CD14-positive monocyte (primary cell): Measurements from ENCODE around the gene SERPINA9. TPM values are rescaled to one million over a fixed set of nuclear protein-coding genes. Genes with fewer than 3 reads are reported as not detected.

Experiments used
- DNase-seq, 3 donors: peaks; one replicate each; pipeline ENCODE4 v3.0.0-alpha.2; 2011 to 2022
- H2AFZ ChIP-seq: 2 replicates; pipeline ENCODE4 v1.6.0; 2012; ENCODE audit warnings: mild to moderate bottlenecking, low read depth, low read length, inconsistent platforms; ENCODE audit not compliant: insufficient read depth, poor library complexity, severe bottlenecking
- H3K27ac ChIP-seq, 2 donors: 1 replicate in 1 of 2; 2 replicates in 1 of 2; pipeline ENCODE4 v1.5.1; 2012 to 2013; ENCODE audit warnings: low read length in 2 of 2, control low read depth in 1 of 2, inconsistent platforms in 1 of 2, low read depth in 1 of 2, mild to moderate bottlenecking in 1 of 2
- H3K27me3 ChIP-seq, 2 donors: one replicate each; pipeline versions ENCODE4 v1.6.0 to v1.6.1; 2011 to 2013; ENCODE audit warnings: low read length in 2 of 2; ENCODE audit not compliant: control insufficient read depth in 2 of 2, insufficient read depth in 2 of 2
- H3K36me3 ChIP-seq, 2 donors: replicated peaks in 1 of 2; 1 replicate in 1 of 2; 2 replicates in 1 of 2; pipeline versions ENCODE4 v1.5.1 to v1.6.1; 2012 to 2013; ENCODE audit warnings: low read length in 2 of 2, control low read depth in 1 of 2, inconsistent platforms in 1 of 2, mild to moderate bottlenecking in 1 of 2; ENCODE audit not compliant: insufficient read depth in 2 of 2, control insufficient read depth in 1 of 2
- H3K4me1 ChIP-seq, 2 donors: 1 replicate in 1 of 2; 2 replicates in 1 of 2; pipeline versions ENCODE4 v1.5.1 to v1.6.1; 2012 to 2013; ENCODE audit warnings: low read length in 2 of 2, control low read depth in 1 of 2, inconsistent platforms in 1 of 2, mild to moderate bottlenecking in 1 of 2, moderate library complexity in 1 of 2; ENCODE audit not compliant: insufficient read depth in 2 of 2, control insufficient read depth in 1 of 2
- H3K4me2 ChIP-seq: replicated peaks from 2 replicates; pipeline ENCODE3; 2012; ENCODE audit warnings: low read length, moderate library complexity, mild to moderate bottlenecking; ENCODE audit not compliant: poor library complexity, severe bottlenecking; ENCODE audit errors: extremely low read depth
- H3K4me3 ChIP-seq, 3 experiments: fragments of 200-600 bp in 1 of 3; sonication (generic) in 1 of 3; replicated peaks in 1 of 3; 1 replicate in 2 of 3; 2 replicates in 1 of 3; pipeline ENCODE4 v1.5.1; 2011 to 2013; ENCODE audit warnings: low read length in 3 of 3, mild to moderate bottlenecking in 3 of 3, control low read depth in 2 of 3, low read depth in 2 of 3, inconsistent platforms in 1 of 3, moderate library complexity in 1 of 3
- H3K79me2 ChIP-seq: 2 replicates; pipeline ENCODE4 v1.6.0; 2012; ENCODE audit warnings: mild to moderate bottlenecking, control low read depth, inconsistent platforms, low read length, moderate library complexity; ENCODE audit not compliant: insufficient read depth
- H3K9ac ChIP-seq: 2 replicates; pipeline ENCODE4 v1.6.0; 2017; ENCODE audit warnings: low read length, mild to moderate bottlenecking; ENCODE audit not compliant: insufficient read depth, poor library complexity, severe bottlenecking
- H3K9me3 ChIP-seq, 2 donors: replicated peaks in 1 of 2; 1 replicate in 1 of 2; 2 replicates in 1 of 2; pipeline versions ENCODE4 v1.5.1 to v1.6.1; 2012 to 2013; ENCODE audit warnings: low read length in 2 of 2, control low read depth in 1 of 2; ENCODE audit not compliant: control insufficient read depth in 1 of 2, insufficient read depth in 1 of 2
- H4K20me1 ChIP-seq: 2 replicates; pipeline ENCODE4 v1.6.0; 2012; ENCODE audit warnings: mild to moderate bottlenecking, low read length, control low read depth, moderate library complexity; ENCODE audit not compliant: insufficient read depth
- H3K27ac Mint-ChIP-seq, 7 donors: one replicate each; pipeline ENCODE4 v1.8.0; 2020; ENCODE audit warnings: mild to moderate bottlenecking in 7 of 7, mixed read lengths in 7 of 7, moderate library complexity in 6 of 7, inconsistent platforms in 2 of 7
- H3K27me3 Mint-ChIP-seq, 3 donors: one replicate each; pipeline ENCODE4 v1.8.0; 2021 to 2022; ENCODE audit warnings: low read depth in 3 of 3, mild to moderate bottlenecking in 3 of 3, mixed read lengths in 3 of 3, moderate library complexity in 3 of 3, inconsistent platforms in 1 of 3
- H3K36me3 Mint-ChIP-seq, 2 donors: one replicate each; pipeline ENCODE4 v1.8.0; 2020; ENCODE audit warnings: mixed read lengths in 2 of 2, inconsistent platforms in 1 of 2, mild to moderate bottlenecking in 1 of 2
- H3K4me1 Mint-ChIP-seq: one replicate; pipeline ENCODE4 v1.8.0; 2020; ENCODE audit warnings: mild to moderate bottlenecking, mixed read lengths
- H3K4me3 Mint-ChIP-seq, 2 donors: one replicate each; pipeline ENCODE4 v1.8.0; 2020; ENCODE audit warnings: mild to moderate bottlenecking in 2 of 2, mixed read lengths in 2 of 2, moderate library complexity in 1 of 2
- H3K9me3 Mint-ChIP-seq, 7 donors: one replicate each; pipeline ENCODE4 v1.8.0; 2020 to 2022; ENCODE audit warnings: mixed read lengths in 7 of 7, mild to moderate bottlenecking in 6 of 7, moderate library complexity in 6 of 7, inconsistent platforms in 2 of 7
- CTCF ChIP-seq: fragments of 200-600 bp; IDR thresholded peaks from one replicate; pipeline ENCODE4 v1.8.0; 2022; ENCODE audit warnings: antibody characterized with exemption, mild to moderate bottlenecking
- WGBS: methylation state at CpG from one replicate; pipeline ENCODE4 v1.1.5; 2013; ENCODE audit warnings: missing lambda C conversion rate; ENCODE audit not compliant: insufficient coverage; 5-methylcytosine and 5-hydroxymethylcytosine counted together
- intact Hi-C, 2 donors: fragments of 100-400 bp; cut with micrococcal nuclease; formaldehyde crosslinking; loops; one replicate each; pipeline versions ENCODE4 v1.15.0 to v1.15.1; 2023
- polyA plus RNA-seq, 3 donors: library from polyadenylated mRNA; depleted of rRNA in 1 of 3; unstranded in 2 of 3; stranded (reverse) in 1 of 3; fragments of 300-500 nt in 2 of 3; fragments of >200 nt in 1 of 3; fragmentation: Illumina TruSeq in 2 of 3; gene quantifications; 1 replicate in 2 of 3; 2 replicates in 1 of 3; pipeline ENCODE4 v1.2.3, GENCODE V29; 2012 to 2021

SERPINA9 gene
- polyA plus RNA-seq, 3 donors: not detected

- Histone ChIP-seq H4K20me1 (no peaks in the 10 kb centered on the region), H3K79me2 (no peaks in the 10 kb centered on the region), H3K4me3 (no peak overlapping the region), H3K9me3 (peaks cover 13 to 16% of the 10 kb centered on the region in 2 donors), H3K4me2 (no peak overlapping the region), H3K4me1 (no peaks in the 10 kb centered on the region), H3K27me3 (no peaks in the 10 kb centered on the region), H3K36me3 (no peaks in the 10 kb centered on the region), H3K27ac (no peak overlapping the region), H2AFZ (no peak overlapping the region), H3K9ac (no peak overlapping the region)
- no peak for DNase-seq
- no peak for TF ChIP-seq CTCF
- Mint-ChIP-seq H3K4me3 (no peak overlapping the region), H3K27ac (no peak overlapping the region), H3K27me3 (peaks cover 3 to 10% (median 3%) of the 10 kb centered on the region in 3 donors), H3K4me1 (no peaks in the 10 kb centered on the region), H3K36me3 (no peaks in the 10 kb centered on the region), H3K9me3 (peaks cover 7 to 36% (median 23%) of the 10 kb centered on the region in 7 donors)
- intact Hi-C loops: no loop called here
- WGBS: 92% methylated on average over 5 of the region's 6 CpGs
Measured at GRCh38 chr14:94462219-94462551, 13.8 kb downstream of the SERPINA9 start.

GRCh38 chr14:94461526-94462218 lies 14.3 kb downstream of the SERPINA9 start:
- TF ChIP-seq CTCF: no peak
- 93% methylated on average over 18 of the region's 19 CpGs for WGBS
- intact Hi-C loops: no loop called here

More at GRCh38 chr14:94461526-94462218, 14.3 kb downstream of the SERPINA9 start:
- no peaks in the 10 kb centered on the region for H3K36me3 Mint-ChIP-seq
- Histone ChIP-seq H3K9me3 (peaks cover 13 to 16% of the 10 kb centered on the region in 2 donors), H3K79me2 (no peaks in the 10 kb centered on the region), H3K4me3 (no peak overlapping the region), H3K36me3 (no peaks in the 10 kb centered on the region), H3K4me2 (no peak overlapping the region), H3K4me1 (no peaks in the 10 kb centered on the region), H3K27me3 (no peaks in the 10 kb centered on the region), H3K9ac (no peak overlapping the region), H2AFZ (no peak overlapping the region), H4K20me1 (no peaks in the 10 kb centered on the region), H3K27ac (no peak overlapping the region)
- H3K27ac Mint-ChIP-seq: no peak overlapping the region
- no peak for DNase-seq
- peaks cover 4 to 10% (median 5%) of the 10 kb centered on the region in 3 donors for H3K27me3 Mint-ChIP-seq
- H3K4me3 Mint-ChIP-seq: no peak overlapping the region
- H3K9me3 Mint-ChIP-seq: peaks cover 7 to 31% (median 25%) of the 10 kb centered on the region in 7 donors
- H3K4me1 Mint-ChIP-seq: no peaks in the 10 kb centered on the region
